ENCODE measurements around the gene OR10A5.

DNA sequence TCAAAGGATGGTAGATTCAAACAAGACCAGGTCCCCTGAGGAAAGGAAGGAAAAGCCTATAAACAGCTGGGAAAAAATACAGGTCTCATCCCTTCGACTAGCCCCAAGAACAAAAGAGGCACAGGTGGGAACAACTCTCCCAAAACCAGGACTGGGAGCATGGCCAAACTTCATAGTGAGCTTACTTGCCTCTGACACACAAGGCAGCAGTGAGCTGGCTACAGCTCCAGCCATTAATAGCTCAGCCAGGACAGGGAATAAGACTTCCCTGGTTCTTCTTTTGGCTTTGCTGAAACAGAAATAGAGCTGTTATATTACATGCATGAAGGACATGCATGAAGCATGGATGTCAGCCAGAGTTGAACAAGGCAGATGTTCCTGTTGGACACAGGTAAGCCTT lies 17.5 kb downstream of the OR10A5 start, which contains the start of gene OR10A2:
- TF ChIP-seq, protein P1, sequence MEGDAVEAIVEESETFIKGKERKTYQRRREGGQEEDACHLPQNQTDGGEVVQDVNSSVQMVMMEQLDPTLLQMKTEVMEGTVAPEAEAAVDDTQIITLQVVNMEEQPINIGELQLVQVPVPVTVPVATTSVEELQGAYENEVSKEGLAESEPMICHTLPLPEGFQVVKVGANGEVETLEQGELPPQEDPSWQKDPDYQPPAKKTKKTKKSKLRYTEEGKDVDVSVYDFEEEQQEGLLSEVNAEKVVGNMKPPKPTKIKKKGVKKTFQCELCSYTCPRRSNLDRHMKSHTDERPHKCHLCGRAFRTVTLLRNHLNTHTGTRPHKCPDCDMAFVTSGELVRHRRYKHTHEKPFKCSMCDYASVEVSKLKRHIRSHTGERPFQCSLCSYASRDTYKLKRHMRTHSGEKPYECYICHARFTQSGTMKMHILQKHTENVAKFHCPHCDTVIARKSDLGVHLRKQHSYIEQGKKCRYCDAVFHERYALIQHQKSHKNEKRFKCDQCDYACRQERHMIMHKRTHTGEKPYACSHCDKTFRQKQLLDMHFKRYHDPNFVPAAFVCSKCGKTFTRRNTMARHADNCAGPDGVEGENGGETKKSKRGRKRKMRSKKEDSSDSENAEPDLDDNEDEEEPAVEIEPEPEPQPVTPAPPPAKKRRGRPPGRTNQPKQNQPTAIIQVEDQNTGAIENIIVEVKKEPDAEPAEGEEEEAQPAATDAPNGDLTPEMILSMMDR (IDR thresholded peaks at IDR 0.05) = no peak
- TF ChIP-seq POLR2A (IDR thresholded peaks at IDR 0.05) = no peak

All from esophagus squamous epithelium (tissue), 4 donors.